Left renal cortex interstitium (tissue), 4 donors: ENCODE results near the gene RAC3. TPM values are rescaled to one million over a fixed set of nuclear protein-coding genes. Genes with fewer than 3 reads are reported as not detected.

Source experiments
- polyA plus RNA-seq, 4 donors: library from polyadenylated mRNA; unstranded; fragments of 120-200 nt; gene quantifications; one replicate each; pipeline ENCODE4 v1.2.1, GENCODE V29; 2013; ENCODE audit not compliant: insufficient read length in 4 of 4

The RAC3 gene
- polyA plus RNA-seq, 4 donors, result 8.6 to 17.0 (median 14.9) TPM

Other genes with a start within 250 kb of the RAC3 start
- gene GCGR, start 227.5 kb upstream of the RAC3 start, polyA plus RNA-seq, result 10 to 100 TPM in 2 of 4 donors, 1 to 10 TPM in 2; 8.6 to 18.5 (median 12.7) TPM
- 100 to 1,000 TPM in 2 of 4 donors, 10 to 100 TPM in 2; 69.8 to 134 (median 107) TPM for gene MCRIP1, start 198.4 kb upstream of the RAC3 start, polyA plus RNA-seq
- under 1 TPM; 0.23 to 0.46 (median 0.37) TPM for gene PPP1R27, start 196.6 kb upstream of the RAC3 start, polyA plus RNA-seq
- gene P4HB, start 171.1 kb upstream of the RAC3 start, polyA plus RNA-seq, result 100 to 1,000 TPM; 397 to 434 (median 411) TPM
- gene ARHGDIA, start 160.3 kb upstream of the RAC3 start, polyA plus RNA-seq, result 100 to 1,000 TPM; 156 to 249 (median 195) TPM
- 100 to 1,000 TPM in 1 of 4 donors, 10 to 100 TPM in 3; 66.6 to 107 (median 76.3) TPM for gene ALYREF, start 140.1 kb upstream of the RAC3 start, polyA plus RNA-seq
- gene ANAPC11, start 140.0 kb upstream of the RAC3 start, polyA plus RNA-seq, result 100 to 1,000 TPM in 2 of 4 donors, 10 to 100 TPM in 2; 72.2 to 130 (median 96.2) TPM
- gene NPB, start 129.4 kb upstream of the RAC3 start, polyA plus RNA-seq, result 1 to 10 TPM in 1 of 4 donors, under 1 TPM in 3; 0.39 to 1.5 (median 0.52) TPM
- gene PCYT2, start 120.3 kb upstream of the RAC3 start, polyA plus RNA-seq, result 10 to 100 TPM; 45.7 to 55.9 (median 49.5) TPM
- gene SIRT7, start 113.5 kb upstream of the RAC3 start, polyA plus RNA-seq, result 10 to 100 TPM in 3 of 4 donors, 1 to 10 TPM in 1; 9.6 to 19.6 (median 14.7) TPM
- gene MAFG, start 103.9 kb upstream of the RAC3 start, polyA plus RNA-seq, result 10 to 100 TPM in 3 of 4 donors, 1 to 10 TPM in 1; 9.8 to 15.4 (median 11.9) TPM
- 10 to 100 TPM; 27.6 to 38.1 (median 31.7) TPM for gene PYCR1, start 94.4 kb upstream of the RAC3 start, polyA plus RNA-seq
- gene MYADML2, start 84.4 kb upstream of the RAC3 start, polyA plus RNA-seq, result under 1 TPM in 3 of 4 donors, not detected in 1; 0.14 to 0.33 (median 0.24) TPM
- gene NOTUM, start 70.5 kb upstream of the RAC3 start, polyA plus RNA-seq, result 1 to 10 TPM; 2.1 to 3.2 (median 2.8) TPM
- 10 to 100 TPM; 22.1 to 40.1 (median 35.8) TPM for gene ASPSCR1, start 54.0 kb upstream of the RAC3 start, polyA plus RNA-seq
- 10 to 100 TPM; 36.3 to 49.2 (median 45.1) TPM for gene CENPX, start 8.8 kb upstream of the RAC3 start, polyA plus RNA-seq
- gene LRRC45, start 8.4 kb upstream of the RAC3 start, polyA plus RNA-seq, result 10 to 100 TPM in 3 of 4 donors, 1 to 10 TPM in 1; 10.0 to 19.6 (median 17.1) TPM
- gene DCXR, start 6.0 kb downstream of the RAC3 start, polyA plus RNA-seq, result 100 to 1,000 TPM in 1 of 4 donors, 10 to 100 TPM in 3; 79.6 to 138 (median 86.5) TPM
- gene RFNG, start 20.1 kb downstream of the RAC3 start, polyA plus RNA-seq, result 10 to 100 TPM; 38.2 to 67.5 (median 52.2) TPM
- gene GPS1, start 20.2 kb downstream of the RAC3 start, polyA plus RNA-seq, result 100 to 1,000 TPM in 3 of 4 donors, 10 to 100 TPM in 1; 98.9 to 158 (median 137) TPM
- 10 to 100 TPM; 67.0 to 99.5 (median 97.0) TPM for gene DUS1L, start 34.1 kb downstream of the RAC3 start, polyA plus RNA-seq
- gene FASN, start 66.6 kb downstream of the RAC3 start, polyA plus RNA-seq, result 10 to 100 TPM; 29.5 to 65.2 (median 45.9) TPM
- gene CCDC57, start 181.2 kb downstream of the RAC3 start, polyA plus RNA-seq, result 10 to 100 TPM; 29.8 to 93.3 (median 62.1) TPM
- 10 to 100 TPM in 3 of 4 donors, 1 to 10 TPM in 1; 8.4 to 18.8 (median 11.5) TPM for gene SLC16A3, start 197.4 kb downstream of the RAC3 start, polyA plus RNA-seq
- gene CSNK1D, start 242.0 kb downstream of the RAC3 start, polyA plus RNA-seq, result 100 to 1,000 TPM; 103 to 141 (median 126) TPM